Measurements from ENCODE around the gene MFSD11.
"Not testable (repeated sequence)": the region's sequence is repeated elsewhere in the genome, so short reads cannot be mapped to it uniquely, and the experiment has no call there.

The MFSD11 gene

GRCh38 chr17:76696763-76697701, 40.9 kb upstream of the MFSD11 start:
- no peak for DNase-seq (ENCODE audit: low read depth)
- no peak overlapping the region for H3K4me3 ChIP-seq (ENCODE audit: low read length)
- TF ChIP-seq, protein P1, sequence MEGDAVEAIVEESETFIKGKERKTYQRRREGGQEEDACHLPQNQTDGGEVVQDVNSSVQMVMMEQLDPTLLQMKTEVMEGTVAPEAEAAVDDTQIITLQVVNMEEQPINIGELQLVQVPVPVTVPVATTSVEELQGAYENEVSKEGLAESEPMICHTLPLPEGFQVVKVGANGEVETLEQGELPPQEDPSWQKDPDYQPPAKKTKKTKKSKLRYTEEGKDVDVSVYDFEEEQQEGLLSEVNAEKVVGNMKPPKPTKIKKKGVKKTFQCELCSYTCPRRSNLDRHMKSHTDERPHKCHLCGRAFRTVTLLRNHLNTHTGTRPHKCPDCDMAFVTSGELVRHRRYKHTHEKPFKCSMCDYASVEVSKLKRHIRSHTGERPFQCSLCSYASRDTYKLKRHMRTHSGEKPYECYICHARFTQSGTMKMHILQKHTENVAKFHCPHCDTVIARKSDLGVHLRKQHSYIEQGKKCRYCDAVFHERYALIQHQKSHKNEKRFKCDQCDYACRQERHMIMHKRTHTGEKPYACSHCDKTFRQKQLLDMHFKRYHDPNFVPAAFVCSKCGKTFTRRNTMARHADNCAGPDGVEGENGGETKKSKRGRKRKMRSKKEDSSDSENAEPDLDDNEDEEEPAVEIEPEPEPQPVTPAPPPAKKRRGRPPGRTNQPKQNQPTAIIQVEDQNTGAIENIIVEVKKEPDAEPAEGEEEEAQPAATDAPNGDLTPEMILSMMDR (conservative IDR thresholded peaks at IDR 0.05; ENCODE audit: low read depth, low read length), result no peak

DNA sequence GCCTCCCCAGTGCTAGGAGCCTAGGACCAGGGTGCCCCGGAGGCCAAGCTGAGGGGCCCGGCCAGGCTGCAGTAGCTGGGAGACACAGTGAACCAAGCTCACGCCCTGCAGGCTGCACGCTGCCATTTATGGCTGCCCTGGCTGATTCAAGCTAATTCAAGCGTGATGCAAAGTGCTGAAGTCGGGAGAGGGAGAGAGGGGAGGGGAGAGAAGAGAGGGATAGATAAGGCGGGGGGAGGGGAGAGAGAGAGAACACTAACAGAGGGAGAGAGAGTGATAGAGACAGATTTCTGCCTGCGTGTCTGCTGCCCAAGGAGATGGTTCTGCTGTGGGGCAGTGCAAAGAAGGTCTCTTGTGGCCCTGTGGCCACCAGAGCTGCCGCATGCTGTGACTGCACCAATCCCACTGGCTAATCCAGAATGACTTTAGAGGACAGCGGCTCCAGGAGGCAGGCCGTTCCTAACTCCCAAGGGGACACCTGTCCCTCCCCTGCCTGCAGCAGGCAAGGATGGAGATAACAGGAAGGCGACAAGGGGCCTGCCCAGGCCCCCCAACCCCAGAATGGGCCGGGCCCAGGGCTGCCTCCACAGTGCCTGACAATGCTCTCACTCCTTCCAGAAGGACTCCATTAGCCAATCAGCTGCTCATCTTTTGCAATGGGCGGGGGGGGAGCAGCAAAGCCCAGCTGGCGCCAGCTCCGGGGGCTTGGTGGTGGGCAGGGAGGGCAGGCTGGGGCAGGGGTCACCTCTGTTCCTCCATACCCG, 40.0 kb upstream of the MFSD11 start:
- H3K4me3 ChIP-seq (ENCODE audit: low read length), result no peak overlapping the region
- TF ChIP-seq, protein P1 (conservative IDR thresholded peaks at IDR 0.05; ENCODE audit: low read depth, low read length), result no peak
- DNase-seq (ENCODE audit: low read depth), result no peak

DNA sequence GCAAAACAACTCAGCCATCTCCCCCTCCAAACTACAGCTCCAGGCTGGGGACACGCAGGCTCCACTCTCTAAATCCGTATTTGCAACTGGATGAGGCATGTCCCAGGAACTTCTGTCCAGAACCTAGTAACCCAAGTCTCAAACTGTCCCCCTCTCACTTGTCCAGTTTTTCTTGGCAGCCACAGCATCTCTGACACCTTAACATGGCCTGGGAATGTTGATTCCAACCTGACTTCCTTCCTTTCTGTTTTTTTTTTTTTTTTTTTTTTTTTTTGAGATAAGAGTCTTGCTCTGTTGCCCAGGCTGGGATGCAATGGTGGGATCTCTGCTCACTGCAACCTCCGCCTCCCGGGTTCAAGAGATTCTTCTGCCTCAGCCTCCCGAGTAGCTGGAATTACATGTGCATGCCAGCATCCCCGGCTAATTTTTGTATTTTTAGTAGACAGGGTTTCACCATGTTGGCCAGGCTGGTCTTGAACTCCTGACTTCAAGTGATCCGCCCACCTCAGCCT, 39.4 kb upstream of the MFSD11 start:
- not testable (repeated sequence) for DNase-seq (ENCODE audit: low read depth); H3K4me3 ChIP-seq (ENCODE audit: low read length)

- TF ChIP-seq, protein P1 (conservative IDR thresholded peaks at IDR 0.05; ENCODE audit: low read depth, low read length), result no peak
- DNase-seq (ENCODE audit: low read depth), result no peak
- H3K4me3 ChIP-seq (ENCODE audit: low read length), result no peak overlapping the region
These were observed 37.7 kb upstream of the MFSD11 start for GRCh38 chr17:76700270-76700616.

DNA sequence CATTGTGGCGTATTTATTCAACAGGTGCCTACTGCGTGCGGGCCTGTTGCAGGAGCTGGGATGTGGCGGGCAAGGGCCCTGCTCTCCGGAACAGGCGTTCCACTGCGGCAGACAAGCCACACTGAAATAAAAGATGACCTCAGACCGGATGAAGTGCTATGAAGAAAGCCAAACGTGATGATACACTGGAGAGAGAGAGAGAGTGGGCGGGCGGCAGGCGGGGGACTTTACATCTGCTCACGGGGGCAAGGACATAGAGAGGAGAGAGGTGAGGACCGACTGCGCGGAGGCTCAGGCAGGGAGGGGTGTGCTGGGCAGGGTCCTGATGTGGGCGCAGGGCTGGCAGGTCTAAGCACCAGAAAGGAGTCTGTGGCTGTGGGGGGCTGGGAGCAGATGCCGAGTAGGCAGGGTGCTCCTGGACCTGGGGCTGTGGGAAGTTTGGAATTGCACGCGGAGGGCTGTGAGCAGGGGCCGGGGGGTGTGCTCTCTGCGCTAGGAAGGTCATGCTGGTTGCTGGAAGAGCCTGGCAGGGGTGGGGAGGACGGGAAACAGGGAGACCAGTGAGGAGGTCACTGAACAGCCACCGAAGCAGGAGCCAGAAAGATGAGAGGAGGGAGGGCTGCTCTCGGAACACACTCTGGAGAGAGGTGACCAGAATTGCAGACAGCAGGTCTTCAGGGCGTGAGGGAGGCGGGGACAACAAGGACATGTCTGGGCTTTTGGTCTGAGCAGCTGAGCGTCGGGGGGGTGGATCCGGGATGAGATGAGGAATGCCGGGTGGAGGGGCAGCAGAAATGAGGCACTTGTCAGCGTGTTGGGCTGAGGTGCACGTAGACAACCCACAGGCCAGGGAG, 37.1 kb upstream of the MFSD11 start:
- TF ChIP-seq, protein P1 (conservative IDR thresholded peaks at IDR 0.05; ENCODE audit: low read depth, low read length), result no peak
- no peak for DNase-seq (ENCODE audit: low read depth)
- H3K4me3 ChIP-seq (ENCODE audit: low read length), result peak overlapping the region; percentile 4

- H3K4me3 ChIP-seq (ENCODE audit: low read length), result no peak overlapping the region
These were observed 36.4 kb upstream of the MFSD11 start for GRCh38 chr17:76701471-76701967.

More at GRCh38 chr17:76701471-76701967, 36.4 kb upstream of the MFSD11 start:
- no peak for DNase-seq (ENCODE audit: low read depth)
- TF ChIP-seq, protein P1 (conservative IDR thresholded peaks at IDR 0.05; ENCODE audit: low read depth, low read length), result no peak
